NB4 (cell line): ENCODE results near the gene CGB7.
"Not testable (repeated sequence)": the region's sequence is repeated elsewhere in the genome, so short reads cannot be mapped to it uniquely, and the experiment has no call there.

ENCODE experiments used
- DNase-seq: peaks from one replicate; pipeline ENCODE4 v3.0.0; 2010; ENCODE audit warnings: low read depth
- H3K4me3 ChIP-seq: one replicate; pipeline ENCODE4 v1.5.1; 2011; ENCODE audit warnings: mild to moderate bottlenecking, low read depth, low read length, moderate library complexity
- MYC ChIP-seq: IDR thresholded peaks from 2 replicates; pipeline ENCODE4 v1.6.1; 2011; ENCODE audit warnings: low read depth, low read length
- POLR2A ChIP-seq: IDR thresholded peaks from 2 replicates; pipeline ENCODE4 v1.6.1; 2011; ENCODE audit warnings: mild to moderate bottlenecking; ENCODE audit not compliant: insufficient read length; ENCODE audit errors: extremely low read depth
- TF ChIP-seq, protein P1 (sequence below): IDR thresholded peaks from 2 replicates; pipeline ENCODE4 v1.6.1; 2011; ENCODE audit warnings: low read depth, low read length
- TF ChIP-seq, protein P2 (sequence below): IDR thresholded peaks from one replicate; pipeline ENCODE4 v1.5.1; 2012; ENCODE audit warnings: low read depth, low read length

CGB7 gene

DNA sequence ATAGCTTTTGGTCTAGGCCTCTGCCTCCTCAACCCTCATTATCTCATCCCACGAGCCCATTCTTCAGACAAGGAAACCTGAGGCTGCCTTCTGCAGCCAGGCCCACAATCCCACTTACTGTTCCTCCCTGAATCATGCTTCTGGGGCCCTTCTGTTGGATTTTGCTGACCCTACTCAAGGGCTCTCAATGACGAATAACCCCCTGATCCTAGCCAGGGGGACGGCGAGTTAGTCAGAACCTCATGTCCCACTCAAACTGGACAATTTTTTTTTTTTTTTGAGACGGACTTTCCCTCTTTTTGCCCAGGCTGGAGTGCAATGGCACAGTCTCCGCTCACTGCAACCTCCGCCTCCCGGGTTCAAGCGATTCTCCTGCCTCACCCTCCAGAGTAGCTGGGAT is 35.4 kb downstream of the CGB7 start:
- TF ChIP-seq, protein P1, sequence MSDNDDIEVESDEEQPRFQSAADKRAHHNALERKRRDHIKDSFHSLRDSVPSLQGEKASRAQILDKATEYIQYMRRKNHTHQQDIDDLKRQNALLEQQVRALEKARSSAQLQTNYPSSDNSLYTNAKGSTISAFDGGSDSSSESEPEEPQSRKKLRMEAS, result no peak
- TF ChIP-seq MYC, result no peak
- DNase-seq, result no peak

DNA sequence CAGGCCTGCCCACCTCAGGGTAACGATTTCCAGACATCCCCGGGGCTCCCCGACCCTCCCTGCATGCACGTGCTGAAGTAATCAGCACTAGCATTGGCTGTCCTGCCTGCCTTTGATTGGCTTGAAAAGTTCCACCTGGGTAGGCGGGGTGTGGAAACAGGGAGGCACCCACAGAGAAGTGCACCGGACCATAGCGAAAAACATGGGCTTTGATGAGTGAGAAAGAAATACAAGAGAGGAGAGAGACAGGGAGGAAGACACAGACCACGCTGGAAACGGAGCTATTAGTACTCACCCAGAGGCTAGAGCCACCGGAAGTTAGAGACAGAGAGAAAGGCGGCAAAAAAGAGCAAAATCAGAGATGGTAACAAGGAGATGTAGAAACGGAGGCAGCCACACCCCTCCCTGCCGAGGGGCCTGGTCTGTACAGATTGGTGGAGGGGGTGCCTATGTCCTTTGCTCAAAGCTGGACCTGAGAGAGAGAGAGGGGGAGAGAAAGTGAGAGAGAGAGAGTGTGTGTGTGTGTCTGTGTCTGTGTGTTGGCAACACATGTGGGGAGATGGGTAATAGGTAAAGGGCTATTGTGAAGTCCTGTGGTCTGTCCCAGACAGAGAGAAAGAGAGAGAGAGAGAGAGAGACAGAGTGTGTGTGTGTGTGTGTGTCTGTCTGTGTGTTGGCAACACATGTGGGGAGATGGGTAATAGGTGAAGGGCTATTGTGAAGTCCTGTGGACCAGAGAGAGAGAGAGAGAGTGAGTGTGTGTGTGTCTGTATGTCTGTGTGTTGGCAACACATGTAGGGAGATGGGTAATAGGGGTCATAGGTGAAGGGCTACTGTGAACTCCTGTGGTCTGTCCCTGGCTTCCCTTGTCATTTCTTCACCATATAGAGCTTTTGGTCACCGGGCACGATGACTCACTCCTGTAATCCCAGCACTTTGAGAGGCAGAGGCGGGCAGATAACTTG is 36.3 kb downstream of the CGB7 start:
- H3K4me3 ChIP-seq, result no peak overlapping the region
- peak; percentile 47 for DNase-seq
- TF ChIP-seq MYC, result no peak
- no peak for TF ChIP-seq POLR2A
- TF ChIP-seq, protein P1, result no peak
- TF ChIP-seq, protein P2, sequence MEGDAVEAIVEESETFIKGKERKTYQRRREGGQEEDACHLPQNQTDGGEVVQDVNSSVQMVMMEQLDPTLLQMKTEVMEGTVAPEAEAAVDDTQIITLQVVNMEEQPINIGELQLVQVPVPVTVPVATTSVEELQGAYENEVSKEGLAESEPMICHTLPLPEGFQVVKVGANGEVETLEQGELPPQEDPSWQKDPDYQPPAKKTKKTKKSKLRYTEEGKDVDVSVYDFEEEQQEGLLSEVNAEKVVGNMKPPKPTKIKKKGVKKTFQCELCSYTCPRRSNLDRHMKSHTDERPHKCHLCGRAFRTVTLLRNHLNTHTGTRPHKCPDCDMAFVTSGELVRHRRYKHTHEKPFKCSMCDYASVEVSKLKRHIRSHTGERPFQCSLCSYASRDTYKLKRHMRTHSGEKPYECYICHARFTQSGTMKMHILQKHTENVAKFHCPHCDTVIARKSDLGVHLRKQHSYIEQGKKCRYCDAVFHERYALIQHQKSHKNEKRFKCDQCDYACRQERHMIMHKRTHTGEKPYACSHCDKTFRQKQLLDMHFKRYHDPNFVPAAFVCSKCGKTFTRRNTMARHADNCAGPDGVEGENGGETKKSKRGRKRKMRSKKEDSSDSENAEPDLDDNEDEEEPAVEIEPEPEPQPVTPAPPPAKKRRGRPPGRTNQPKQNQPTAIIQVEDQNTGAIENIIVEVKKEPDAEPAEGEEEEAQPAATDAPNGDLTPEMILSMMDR, result no peak

More for the DNA sequence above, 35.4 kb downstream of the CGB7 start:
- H3K4me3 ChIP-seq, result no peak overlapping the region

DNA sequence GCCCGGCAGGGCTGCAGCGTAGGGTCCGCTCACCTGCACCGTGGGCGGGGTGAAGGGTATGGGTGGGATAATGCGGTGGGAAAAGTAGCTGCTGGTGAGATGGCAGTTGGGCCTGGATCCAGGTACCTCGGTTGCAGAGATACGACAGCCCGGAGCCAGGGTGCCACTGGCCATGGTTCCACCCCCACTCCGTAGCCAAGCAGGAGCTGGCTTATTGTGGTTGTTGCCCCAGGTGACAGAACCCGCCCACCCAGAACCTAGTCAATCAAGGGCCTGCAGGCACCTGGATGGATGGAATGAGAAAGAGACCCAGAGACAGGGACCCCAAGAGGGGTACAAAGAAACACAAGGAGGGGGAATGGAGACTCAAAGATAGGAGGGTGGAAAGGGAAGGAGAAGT is 37.2 kb downstream of the CGB7 start:
- H3K4me3 ChIP-seq, result no peak overlapping the region
- TF ChIP-seq, protein P1, result no peak
- no peak for TF ChIP-seq POLR2A
- TF ChIP-seq MYC, result no peak
- TF ChIP-seq, protein P2, result no peak
- no peak for DNase-seq

DNA sequence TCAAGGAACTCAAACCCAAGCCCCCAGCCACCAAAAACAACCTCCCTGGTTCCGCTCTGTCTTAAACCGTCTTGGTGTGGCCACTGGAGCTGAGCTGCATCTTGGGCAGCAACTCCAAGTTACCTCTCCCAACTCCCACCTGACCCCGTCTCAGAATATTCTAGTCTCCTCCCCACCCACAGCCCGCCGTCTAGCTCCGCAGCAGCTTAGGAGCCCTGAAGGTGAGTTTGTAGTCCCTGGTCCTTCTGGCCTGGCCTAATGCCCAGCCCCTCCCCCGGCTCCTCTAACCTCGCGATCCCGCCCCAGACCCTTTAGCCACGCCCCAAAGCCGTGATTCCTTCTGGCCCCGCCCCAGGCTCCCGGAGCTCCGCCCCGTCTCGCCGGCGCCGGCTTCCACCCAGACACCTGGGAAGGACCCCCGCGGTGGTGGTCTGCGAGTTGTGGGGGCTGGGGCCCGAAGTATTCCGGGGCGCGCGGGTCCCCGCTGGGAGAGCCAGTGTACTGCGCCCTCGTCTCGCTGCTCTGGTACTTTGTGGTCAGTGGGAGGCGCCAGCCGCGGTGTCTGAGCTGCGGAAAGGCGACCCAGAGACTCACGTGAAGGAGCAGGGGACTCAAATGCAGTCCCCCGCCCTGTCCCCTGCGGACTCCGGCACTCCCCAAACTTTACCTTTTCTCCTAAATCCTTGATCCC is 38.2 kb downstream of the CGB7 start:
- peak; percentile 46 for DNase-seq
- no peak overlapping the region for H3K4me3 ChIP-seq
- TF ChIP-seq, protein P2, result no peak
- TF ChIP-seq MYC (no peak), POLR2A (no peak)
- TF ChIP-seq, protein P1, result no peak

DNA sequence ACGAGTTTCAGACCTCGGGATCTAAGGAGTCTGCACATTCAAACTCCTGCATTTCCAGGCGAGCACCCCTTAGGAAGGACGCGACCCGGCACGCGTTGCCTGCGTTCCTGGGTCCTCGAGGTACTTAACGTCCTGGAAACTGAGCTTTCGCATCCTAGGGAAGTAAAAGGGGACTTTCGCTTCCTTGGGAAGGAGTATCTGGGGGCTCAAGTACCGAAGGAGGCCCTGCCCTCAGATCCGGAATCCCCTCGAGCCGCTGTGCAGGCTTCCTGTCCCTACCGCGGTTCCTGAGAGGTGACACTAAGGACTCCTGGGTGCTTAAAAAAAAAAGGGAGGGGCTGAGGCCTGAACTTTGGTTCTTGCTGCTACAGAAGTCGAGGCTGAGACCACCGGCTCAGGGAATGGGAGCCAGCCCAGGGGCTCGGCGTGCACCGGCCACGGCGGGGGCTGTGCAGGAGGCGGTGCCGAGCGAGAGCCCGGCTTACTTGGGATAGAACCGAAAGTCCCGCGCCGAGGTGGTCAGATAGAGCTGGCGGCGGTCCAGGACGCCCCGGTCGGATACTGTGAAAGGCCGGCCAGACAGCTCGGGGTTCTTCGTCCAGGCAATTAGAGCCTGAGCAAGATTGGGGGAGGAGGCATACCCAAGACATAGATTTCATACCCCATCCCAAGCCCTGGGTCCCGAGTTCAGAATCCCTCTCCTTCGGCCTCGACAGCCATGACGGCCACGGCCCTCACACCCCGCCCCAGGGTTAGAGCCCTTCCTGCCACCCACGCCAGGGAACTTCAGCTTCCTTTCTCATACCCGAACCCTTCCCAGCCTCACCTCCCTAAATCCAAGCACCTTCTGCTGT is 38.9 kb downstream of the CGB7 start:
- not testable (repeated sequence) for DNase-seq, H3K4me3 ChIP-seq

DNA sequence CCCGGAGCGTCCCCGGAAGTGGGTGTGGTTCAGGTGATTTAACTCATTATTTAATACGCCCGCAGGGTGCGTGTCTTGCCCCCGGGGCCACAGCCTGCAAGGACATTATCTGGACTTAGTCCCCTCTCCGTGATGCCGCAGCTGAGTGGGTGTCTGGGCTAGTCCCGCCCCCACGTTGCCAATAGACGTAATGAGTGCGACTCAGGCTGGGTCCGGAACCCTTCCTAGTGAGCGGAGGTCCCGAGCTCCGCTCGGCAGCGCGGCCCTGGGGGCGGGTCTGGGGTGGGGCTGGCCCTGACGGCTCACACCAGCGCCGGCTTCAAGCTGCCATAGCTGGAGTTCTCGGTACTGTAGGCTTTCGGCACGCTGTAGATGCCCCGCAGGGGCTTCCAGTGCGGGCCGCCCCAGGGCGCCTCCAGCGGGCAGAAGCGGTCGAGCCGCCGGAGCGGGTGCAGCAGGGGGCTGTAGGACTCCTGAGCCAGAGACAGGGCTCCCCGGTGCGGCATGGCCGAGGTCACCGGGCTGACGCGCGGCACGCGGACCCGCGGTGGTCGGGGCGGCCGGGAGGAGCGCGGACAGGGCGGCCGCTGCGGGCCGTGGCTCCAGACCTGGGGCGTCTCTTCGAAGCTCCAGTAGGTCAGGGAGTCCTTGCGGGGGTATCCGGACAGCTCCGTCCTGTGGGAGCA is 39.7 kb downstream of the CGB7 start:
- H3K4me3 ChIP-seq, result no peak overlapping the region
- TF ChIP-seq, protein P2, result peak; percentile 45
- TF ChIP-seq, protein P1, result no peak
- peak; percentile 81 for DNase-seq
